HG03103 (cell line): ENCODE measurements around the gene TPBGL.

Experiments used
- ATAC-seq: cut with Tn5 transposase; IDR thresholded peaks from one replicate; pipeline ENCODE4 v1.9.1; 2021; ENCODE audit warnings: low read depth; ENCODE audit not compliant: unreplicated experiment

TPBGL gene, protein sequence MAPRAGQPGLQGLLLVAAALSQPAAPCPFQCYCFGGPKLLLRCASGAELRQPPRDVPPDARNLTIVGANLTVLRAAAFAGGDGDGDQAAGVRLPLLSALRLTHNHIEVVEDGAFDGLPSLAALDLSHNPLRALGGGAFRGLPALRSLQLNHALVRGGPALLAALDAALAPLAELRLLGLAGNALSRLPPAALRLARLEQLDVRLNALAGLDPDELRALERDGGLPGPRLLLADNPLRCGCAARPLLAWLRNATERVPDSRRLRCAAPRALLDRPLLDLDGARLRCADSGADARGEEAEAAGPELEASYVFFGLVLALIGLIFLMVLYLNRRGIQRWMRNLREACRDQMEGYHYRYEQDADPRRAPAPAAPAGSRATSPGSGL

GRCh38 chr11:75240311-75241035, at the start of gene TPBGL:
TPBGL (plus strand) TSS chr11:75240774; CDS start chr11:75241050, 276 bp downstream.
- no peak for ATAC-seq

GRCh38 chr11:75191330-75191717, 49.2 kb upstream of the TPBGL start:
- no peak for ATAC-seq

GRCh38 chr11:75193271-75193670, 47.3 kb upstream of the TPBGL start:
- no peak for ATAC-seq

- no peak for ATAC-seq
These were observed 46.9 kb upstream of the TPBGL start for GRCh38 chr11:75193711-75194110.

- no peak for ATAC-seq
These were observed 46.4 kb upstream of the TPBGL start for GRCh38 chr11:75194147-75194546.

DNA sequence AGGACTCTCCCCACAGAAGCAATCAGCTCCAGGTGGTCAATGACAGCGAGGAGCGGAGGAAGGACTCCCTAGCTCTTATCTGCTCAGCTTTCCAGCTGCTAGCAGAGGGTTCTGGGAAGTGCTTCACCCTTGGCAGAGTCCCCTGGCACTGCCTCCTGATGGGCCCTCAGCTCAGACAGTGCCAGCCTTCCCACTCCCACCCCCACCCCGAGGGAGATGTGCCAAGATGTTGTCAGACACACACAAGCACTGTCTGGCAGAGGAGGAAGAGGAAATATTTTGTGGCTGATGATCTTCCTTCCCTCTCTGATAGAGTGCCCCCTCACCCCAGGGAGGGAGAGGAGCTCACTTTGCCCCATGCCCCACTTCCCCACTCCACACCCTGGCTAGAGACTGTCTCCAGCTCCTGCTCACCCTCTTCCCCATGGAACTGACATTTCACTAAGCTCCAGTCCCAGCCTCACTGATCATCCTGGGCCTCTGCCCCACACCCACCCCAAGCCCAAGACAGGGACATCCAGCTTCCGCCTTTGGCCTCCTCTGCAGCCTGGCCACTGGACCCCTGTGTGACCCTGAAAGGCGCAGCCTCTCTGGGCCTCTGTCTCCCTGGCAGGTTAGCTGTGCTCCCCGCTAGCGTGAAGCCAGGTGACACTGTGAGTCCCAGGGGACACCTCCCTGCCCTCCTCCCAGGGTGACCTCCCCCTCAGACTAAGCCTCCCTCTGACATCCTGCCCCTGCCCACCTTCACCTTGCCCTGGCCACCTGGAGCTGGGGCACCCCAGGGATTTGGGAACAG, 45.2 kb upstream of the TPBGL start:
- no peak for ATAC-seq

- no peak for ATAC-seq
These were observed 44.1 kb upstream of the TPBGL start for GRCh38 chr11:75196426-75196825.

GRCh38 chr11:75197512-75198277, 42.9 kb upstream of the TPBGL start:
- no peak for ATAC-seq

GRCh38 chr11:75198278-75198973, 42.1 kb upstream of the TPBGL start:
- ATAC-seq = no peak

- no peak for ATAC-seq
These were observed 41.1 kb upstream of the TPBGL start for GRCh38 chr11:75199412-75199955.

DNA sequence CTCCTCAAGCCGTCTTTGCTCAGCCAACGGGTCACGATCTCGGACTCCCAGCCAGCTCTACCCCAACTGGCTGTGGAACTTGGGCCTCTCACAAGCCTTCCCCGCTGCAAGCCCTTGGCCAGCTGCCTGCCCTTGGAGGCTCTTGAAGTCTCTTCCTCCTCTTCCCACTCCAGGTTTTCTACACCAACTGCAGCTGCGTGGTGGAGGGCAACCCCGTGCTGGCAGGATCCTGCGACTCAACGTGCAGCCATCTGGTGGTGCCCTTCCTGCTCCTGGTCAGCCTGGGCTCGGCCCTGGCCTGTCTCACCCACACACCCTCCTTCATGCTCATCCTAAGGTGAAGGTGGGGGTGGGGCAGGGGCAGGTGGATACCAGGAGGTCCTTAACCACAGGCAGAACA, 40.5 kb upstream of the TPBGL start:
- ATAC-seq = no peak

DNA sequence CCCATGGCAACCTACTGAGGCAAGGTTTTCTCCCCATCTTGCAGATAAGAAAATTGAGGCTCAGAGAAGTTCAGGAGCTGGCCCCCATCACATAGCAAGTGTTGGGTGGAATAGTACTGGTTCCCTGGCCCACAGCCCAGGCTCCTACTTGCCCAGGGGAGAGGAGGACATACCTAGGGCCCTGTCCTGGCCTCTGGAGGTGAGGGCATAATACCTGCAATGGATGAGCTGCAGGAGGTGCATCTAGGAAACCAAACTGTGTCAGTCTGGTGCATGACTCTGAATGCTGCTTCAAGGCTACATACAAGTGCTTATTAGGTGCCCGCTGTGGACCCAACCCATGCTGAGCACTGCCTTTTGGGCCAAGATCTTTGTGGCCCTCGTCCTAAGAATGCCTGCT, 40.0 kb upstream of the TPBGL start:
- no peak for ATAC-seq

- no peak for ATAC-seq
These were observed 38.8 kb upstream of the TPBGL start for GRCh38 chr11:75201771-75202170.

GRCh38 chr11:75202195-75202594, 38.4 kb upstream of the TPBGL start:
- no peak for ATAC-seq

GRCh38 chr11:75203138-75203537, 37.4 kb upstream of the TPBGL start:
- no peak for ATAC-seq

DNA sequence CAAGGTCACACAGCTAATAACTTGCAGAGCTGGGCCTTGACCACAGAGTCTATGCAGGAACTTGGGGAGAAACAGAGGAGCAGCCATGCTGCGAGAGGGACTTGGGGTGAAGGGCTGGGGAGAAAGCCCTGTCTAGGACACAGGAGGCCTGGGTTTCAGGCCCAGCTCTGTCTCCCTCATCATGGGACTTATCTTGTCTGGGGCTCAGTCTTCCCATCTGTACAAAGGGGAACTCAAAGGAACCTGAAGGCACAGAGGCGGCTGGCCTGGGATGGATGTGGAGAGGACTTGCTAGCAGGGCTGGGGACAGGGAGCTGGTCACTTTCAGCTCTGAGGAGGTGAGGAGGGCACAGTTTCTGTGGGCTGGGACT, 36.9 kb upstream of the TPBGL start:
- ATAC-seq = no peak

- no peak for ATAC-seq
These were observed 36.4 kb upstream of the TPBGL start for GRCh38 chr11:75204012-75204674.

- ATAC-seq = peak; percentile 73
These were observed 35.6 kb upstream of the TPBGL start for GRCh38 chr11:75204685-75205563.
